CD4-positive, CD25-positive, alpha-beta regulatory T cell (primary cell): Measurements from ENCODE around the gene EYA2. TPM values are rescaled to one million over a fixed set of nuclear protein-coding genes. Genes with fewer than 3 reads are reported as not detected.

Source experiments
- ATAC-seq, 2 donors: fragments of 150-1000 bp; cut with Tn5 transposase; one replicate each; pipeline ENCODE4 v1.10.0; 2021; ENCODE audit warnings: low read depth in 2 of 2, moderate number of reproducible peaks in 2 of 2, moderate library complexity in 1 of 2
- DNase-seq, 3 donors: peaks; one replicate each; pipeline versions ENCODE4 v3.0.0 to v3.0.0-alpha.2; 2012 to 2022; ENCODE audit warnings: mixed read lengths in 1 of 3
- H3K27ac ChIP-seq: one replicate; pipeline ENCODE4 v1.7.0; 2013; ENCODE audit warnings: mild to moderate bottlenecking, low read length; ENCODE audit not compliant: insufficient read depth, poor library complexity, severe bottlenecking
- H3K27me3 ChIP-seq: one replicate; pipeline ENCODE4 v1.7.0; 2013; ENCODE audit warnings: low read length; ENCODE audit not compliant: control insufficient read depth, insufficient read depth
- H3K36me3 ChIP-seq: one replicate; pipeline ENCODE4 v1.7.0; 2013; ENCODE audit warnings: mild to moderate bottlenecking, low read length, moderate library complexity; ENCODE audit not compliant: control insufficient read depth, insufficient read depth
- H3K4me1 ChIP-seq: 2 replicates; pipeline ENCODE4 v1.7.0; 2013; ENCODE audit warnings: mild to moderate bottlenecking, low read length; ENCODE audit not compliant: insufficient read depth, control insufficient read depth, poor library complexity, severe bottlenecking
- H3K4me3 ChIP-seq: one replicate; pipeline ENCODE4 v1.7.0; 2013; ENCODE audit warnings: low read depth, mild to moderate bottlenecking, low read length, moderate library complexity
- H3K9me3 ChIP-seq, 2 experiments: 1 replicate in 1 of 2; 2 replicates in 1 of 2; pipeline ENCODE4 v1.7.0; 2013; ENCODE audit warnings: low read length in 2 of 2, mild to moderate bottlenecking in 1 of 2, moderate library complexity in 1 of 2; ENCODE audit not compliant: control insufficient read depth in 2 of 2
- H3K27ac Mint-ChIP-seq, 3 donors: one replicate each; pipeline ENCODE4 v1.8.0; 2020 to 2022; ENCODE audit warnings: mild to moderate bottlenecking in 3 of 3, mixed read lengths in 3 of 3, moderate library complexity in 2 of 3
- H3K27me3 Mint-ChIP-seq: one replicate; pipeline ENCODE4 v1.8.0; 2022; ENCODE audit warnings: mild to moderate bottlenecking, mixed read lengths
- H3K36me3 Mint-ChIP-seq: one replicate; pipeline ENCODE4 v1.8.0; 2020; ENCODE audit warnings: mixed read lengths
- H3K4me1 Mint-ChIP-seq, 4 donors: one replicate each; pipeline ENCODE4 v1.8.0; 2020 to 2022; ENCODE audit warnings: mixed read lengths in 4 of 4, mild to moderate bottlenecking in 1 of 4
- H3K4me3 Mint-ChIP-seq, 4 donors: one replicate each; pipeline ENCODE4 v1.8.0; 2020 to 2022; ENCODE audit warnings: mild to moderate bottlenecking in 4 of 4, mixed read lengths in 4 of 4, moderate library complexity in 3 of 4
- H3K9me3 Mint-ChIP-seq, 7 donors: one replicate each; pipeline ENCODE4 v1.8.0; 2020 to 2022; ENCODE audit warnings: mixed read lengths in 7 of 7, mild to moderate bottlenecking in 3 of 7, moderate library complexity in 2 of 7
- polyA plus RNA-seq, 4 donors: library from polyadenylated mRNA; unstranded; fragments of 300-500 nt; fragmentation: Illumina TruSeq; gene quantifications; one replicate each; pipeline ENCODE4 v1.2.3, GENCODE V29; 2021
- total RNA-seq: library from RNA; stranded (reverse); gene quantifications from one replicate; pipeline ENCODE4 v1.2.3, GENCODE V29; 2022

EYA2 gene
- total and polyA plus RNA-seq, 5 donors from 2014 or later = not detected

GRCh38 chr20:47031004-47031403, 136.4 kb downstream of the EYA2 start:
- no peaks in the 10 kb centered on the region for H3K36me3 Mint-ChIP-seq
- H3K27me3 ChIP-seq = no peaks in the 10 kb centered on the region
- peaks cover 0 to 11% of the 10 kb centered on the region in 2 experiments for H3K9me3 ChIP-seq
- H3K4me3 ChIP-seq = no peak overlapping the region
- H3K36me3 ChIP-seq = no peaks in the 10 kb centered on the region
- no peak for DNase-seq
- H3K4me1 ChIP-seq = no peaks in the 10 kb centered on the region
- H3K27ac Mint-ChIP-seq = no peak overlapping the region
- H3K4me3 Mint-ChIP-seq = no peak overlapping the region
- peaks cover 0 to 8% (median 2%) of the 10 kb centered on the region in 7 donors for H3K9me3 Mint-ChIP-seq
- ATAC-seq = no peak
- H3K27me3 Mint-ChIP-seq = no peaks in the 10 kb centered on the region
- no peak overlapping the region for H3K27ac ChIP-seq
- H3K4me1 Mint-ChIP-seq = peaks cover 0 to 4% (median 0%) of the 10 kb centered on the region in 4 donors

GRCh38 chr20:47031821-47032220, 137.2 kb downstream of the EYA2 start:
- Mint-ChIP-seq H3K36me3 (no peaks in the 10 kb centered on the region), H3K9me3 (peaks cover 0 to 8% (median 2%) of the 10 kb centered on the region in 7 donors)

GRCh38 chr20:47032933-47033578, 138.4 kb downstream of the EYA2 start:
- Mint-ChIP-seq H3K36me3 (no peaks in the 10 kb centered on the region), H3K4me1 (peaks cover 0 to 4% (median 0%) of the 10 kb centered on the region in 4 donors)
- peaks cover 0 to 11% of the 10 kb centered on the region in 2 experiments for H3K9me3 ChIP-seq

More at GRCh38 chr20:47031821-47032220, 137.2 kb downstream of the EYA2 start:
- DNase-seq = no peak
- Histone ChIP-seq H3K27me3 (no peaks in the 10 kb centered on the region), H3K4me3 (no peak overlapping the region), H3K36me3 (no peaks in the 10 kb centered on the region), H3K9me3 (peaks cover 0 to 11% of the 10 kb centered on the region in 2 experiments), H3K27ac (no peak overlapping the region), H3K4me1 (no peaks in the 10 kb centered on the region)
- Mint-ChIP-seq H3K27ac (no peak overlapping the region), H3K4me1 (peaks cover 0 to 4% (median 0%) of the 10 kb centered on the region in 4 donors), H3K4me3 (no peak overlapping the region), H3K27me3 (no peaks in the 10 kb centered on the region)
- ATAC-seq = no peak

GRCh38 chr20:47033665-47034064, 139.0 kb downstream of the EYA2 start:
- Histone ChIP-seq H3K4me1 (no peaks in the 10 kb centered on the region), H3K27me3 (no peaks in the 10 kb centered on the region), H3K9me3 (peaks cover 0 to 6% of the 10 kb centered on the region in 2 experiments), H3K4me3 (no peak overlapping the region), H3K27ac (no peak overlapping the region), H3K36me3 (no peaks in the 10 kb centered on the region)
- Mint-ChIP-seq H3K9me3 (peaks cover 0 to 3% (median 0%) of the 10 kb centered on the region in 7 donors), H3K36me3 (no peaks in the 10 kb centered on the region), H3K4me1 (peaks cover 0 to 4% (median 0%) of the 10 kb centered on the region in 4 donors), H3K27me3 (no peaks in the 10 kb centered on the region), H3K4me3 (no peak overlapping the region), H3K27ac (no peak overlapping the region)
- DNase-seq = no peak
- ATAC-seq = no peak

More at GRCh38 chr20:47032933-47033578, 138.4 kb downstream of the EYA2 start:
- Histone ChIP-seq H3K4me1 (no peaks in the 10 kb centered on the region), H3K36me3 (no peaks in the 10 kb centered on the region), H3K27me3 (no peaks in the 10 kb centered on the region), H3K4me3 (no peak overlapping the region), H3K27ac (no peak overlapping the region)
- Mint-ChIP-seq H3K9me3 (peaks cover 0 to 5% (median under 1%) of the 10 kb centered on the region in 7 donors), H3K27me3 (no peaks in the 10 kb centered on the region), H3K27ac (no peak overlapping the region), H3K4me3 (no peak overlapping the region)
- DNase-seq = no peak
- no peak for ATAC-seq

GRCh38 chr20:47035026-47035590, 140.5 kb downstream of the EYA2 start:
- H3K27me3 ChIP-seq = no peaks in the 10 kb centered on the region
- H3K36me3 ChIP-seq = no peaks in the 10 kb centered on the region
- no peak for DNase-seq
- H3K4me1 Mint-ChIP-seq = peaks cover 0 to 4% (median 0%) of the 10 kb centered on the region in 4 donors
- H3K4me3 Mint-ChIP-seq = no peak overlapping the region
- peaks cover 0 to 2% (median 0%) of the 10 kb centered on the region in 7 donors for H3K9me3 Mint-ChIP-seq
- H3K4me1 ChIP-seq = no peaks in the 10 kb centered on the region
- ATAC-seq = no peak
- no peaks in the 10 kb centered on the region for H3K36me3 Mint-ChIP-seq
- H3K27ac ChIP-seq = no peak overlapping the region
- no peaks in the 10 kb centered on the region for H3K9me3 ChIP-seq
- H3K27me3 Mint-ChIP-seq = no peaks in the 10 kb centered on the region
- no peak overlapping the region for H3K4me3 ChIP-seq
- no peak overlapping the region for H3K27ac Mint-ChIP-seq

- H3K27ac ChIP-seq = no peak overlapping the region
- Mint-ChIP-seq H3K4me3 (no peak overlapping the region), H3K36me3 (no peaks in the 10 kb centered on the region), H3K27ac (no peak overlapping the region), H3K9me3 (peaks cover 0 to 2% (median 0%) of the 10 kb centered on the region in 7 donors), H3K27me3 (no peaks in the 10 kb centered on the region), H3K4me1 (peaks cover 0 to 4% (median 0%) of the 10 kb centered on the region in 4 donors)
- DNase-seq (no peak), ATAC-seq (no peak)
- H3K27me3 ChIP-seq = no peaks in the 10 kb centered on the region
- H3K9me3 ChIP-seq = no peaks in the 10 kb centered on the region
- no peak overlapping the region for H3K4me3 ChIP-seq
- no peaks in the 10 kb centered on the region for H3K36me3 ChIP-seq
- H3K4me1 ChIP-seq = no peaks in the 10 kb centered on the region
Observed at GRCh38 chr20:47036091-47036870, 141.6 kb downstream of the EYA2 start.

- Mint-ChIP-seq H3K9me3 (no peaks in the 10 kb centered on the region), H3K4me3 (no peak overlapping the region), H3K36me3 (no peaks in the 10 kb centered on the region), H3K27ac (no peak overlapping the region), H3K4me1 (peaks cover 0 to 4% (median 0%) of the 10 kb centered on the region in 4 donors), H3K27me3 (peaks cover 7% of the 10 kb centered on the region)
- Histone ChIP-seq H3K27ac (no peak overlapping the region), H3K36me3 (no peaks in the 10 kb centered on the region), H3K27me3 (peaks cover 1% of the 10 kb centered on the region), H3K9me3 (no peaks in the 10 kb centered on the region), H3K4me3 (no peak overlapping the region), H3K4me1 (no peaks in the 10 kb centered on the region)
- DNase-seq (no peak), ATAC-seq (no peak)
Observed at GRCh38 chr20:47038566-47039560, 144.2 kb downstream of the EYA2 start.
